NCI-H526 (cell line): Measurements from ENCODE around the gene FRAT1.
"Not testable (repeated sequence)": the region's sequence is repeated elsewhere in the genome, so short reads cannot be mapped to it uniquely, and the experiment has no call there.

ENCODE experiments used
- DNase-seq, 2 experiments: peaks; one replicate each; lab custom pipeline; 2025; lab: John Stamatoyannopoulos, UW

Gene FRAT1

GRCh38 chr10:97318772-97319651 lies at the start of gene FRAT1:
Gene FRAT1, plus strand, starts transcription at chr10:97319271. Its CDS starts 183 bp downstream, at chr10:97319454.
- peak; percentile 51 to 81 for DNase-seq

- DNase-seq: no peak
These were observed 48.4 kb upstream of the FRAT1 start for GRCh38 chr10:97270523-97271154.

GRCh38 chr10:97273700-97274099 lies 45.4 kb upstream of the FRAT1 start:
- DNase-seq: no peak

- no peak for DNase-seq
These were observed 44.2 kb upstream of the FRAT1 start for GRCh38 chr10:97274828-97275227.

GRCh38 chr10:97277551-97277950 lies 41.5 kb upstream of the FRAT1 start:
- no peak for DNase-seq

- peak; percentile 15 to 44 for DNase-seq
These were observed 40.5 kb upstream of the FRAT1 start for GRCh38 chr10:97278491-97278989.

GRCh38 chr10:97279121-97279815 lies 39.8 kb upstream of the FRAT1 start:
- no peak for DNase-seq

- no peak for DNase-seq
These were observed 38.3 kb upstream of the FRAT1 start for GRCh38 chr10:97280783-97281182.

GRCh38 chr10:97290076-97290475 lies 29.0 kb upstream of the FRAT1 start:
- DNase-seq: not testable (repeated sequence)

- DNase-seq: not testable (repeated sequence)
These were observed 28.3 kb upstream of the FRAT1 start for GRCh38 chr10:97290576-97291356.

- DNase-seq: peak in 1 of 2 experiments; percentile 27
These were observed 27.5 kb upstream of the FRAT1 start for GRCh38 chr10:97291357-97292096.

GRCh38 chr10:97292097-97292861 lies 26.8 kb upstream of the FRAT1 start, which contains the start of gene ARHGAP19:
Gene ARHGAP19, minus strand, starts transcription at chr10:97292637. Its CDS starts 10 bp downstream, at chr10:97292627.
- DNase-seq: peak; percentile 96 to 97

GRCh38 chr10:97292862-97293198 lies 26.2 kb upstream of the FRAT1 start:
- DNase-seq: no peak

- DNase-seq: no peak
These were observed 21.4 kb upstream of the FRAT1 start for GRCh38 chr10:97297556-97298222.

GRCh38 chr10:97298223-97298571 lies 20.9 kb upstream of the FRAT1 start:
- no peak for DNase-seq

- no peak for DNase-seq
These were observed 18.1 kb upstream of the FRAT1 start for GRCh38 chr10:97300980-97301379.

- DNase-seq: no peak
These were observed 16.8 kb upstream of the FRAT1 start for GRCh38 chr10:97302088-97302791.

- no peak for DNase-seq
These were observed 11.6 kb upstream of the FRAT1 start for GRCh38 chr10:97307441-97307840.
